ENCODE results near the gene HADH.

Gene HADH

GRCh38 chr4:108058685-108059440 is 69.2 kb downstream of the HADH start:
- DNase-seq (ENCODE audit: low spot score) = peak; percentile 58

GRCh38 chr4:108060164-108060563 is 70.5 kb downstream of the HADH start:
- DNase-seq (ENCODE audit: low spot score) = peak; percentile 20

- no peak for DNase-seq (ENCODE audit: low spot score)
These were observed 71.1 kb downstream of the HADH start for GRCh38 chr4:108060686-108061321.

- no peak for DNase-seq (ENCODE audit: low spot score)
These were observed 78.8 kb downstream of the HADH start for GRCh38 chr4:108068442-108068841.

- DNase-seq (ENCODE audit: low spot score) = no peak
These were observed 81.1 kb downstream of the HADH start for GRCh38 chr4:108070775-108071174.

- DNase-seq (ENCODE audit: low spot score) = no peak
These were observed 82.6 kb downstream of the HADH start for GRCh38 chr4:108072300-108072699.

GRCh38 chr4:108078024-108078733 is 88.5 kb downstream of the HADH start:
- DNase-seq (ENCODE audit: low spot score) = no peak

GRCh38 chr4:108080747-108081146 is 91.1 kb downstream of the HADH start:
- no peak for DNase-seq (ENCODE audit: low spot score)

- no peak for DNase-seq (ENCODE audit: low spot score)
These were observed 91.6 kb downstream of the HADH start for GRCh38 chr4:108081256-108081655.
